GM19397 (cell line): Measurements from ENCODE around the gene MYORG.
"Not testable (repeated sequence)": the region's sequence is repeated elsewhere in the genome, so short reads cannot be mapped to it uniquely, and the experiment has no call there.

Experiments used
- ATAC-seq: cut with Tn5 transposase; IDR thresholded peaks from one replicate; pipeline ENCODE4 v1.9.1; 2021; ENCODE audit warnings: mild to moderate bottlenecking, moderate library complexity; ENCODE audit not compliant: unreplicated experiment

Gene MYORG

GRCh38 chr9:34370335-34370969, 6.2 kb downstream of the MYORG start:
- ATAC-seq = no peak

GRCh38 chr9:34369636-34370035, 7.1 kb downstream of the MYORG start:
- ATAC-seq = no peak

- ATAC-seq = not testable (repeated sequence)
These were observed 7.9 kb downstream of the MYORG start for GRCh38 chr9:34368796-34369195.

- ATAC-seq = not testable (repeated sequence)
These were observed 8.8 kb downstream of the MYORG start for GRCh38 chr9:34367751-34368410.

- ATAC-seq = no peak
These were observed 10.3 kb downstream of the MYORG start for GRCh38 chr9:34366365-34366764.

GRCh38 chr9:34365282-34365681, 11.4 kb downstream of the MYORG start:
- no peak for ATAC-seq

- no peak for ATAC-seq
These were observed 12.9 kb downstream of the MYORG start for GRCh38 chr9:34363619-34364351.

- no peak for ATAC-seq
These were observed 14.0 kb downstream of the MYORG start for GRCh38 chr9:34362614-34363214.

- not testable (repeated sequence) for ATAC-seq
These were observed 23.7 kb downstream of the MYORG start for GRCh38 chr9:34352957-34353356.

- not testable (repeated sequence) for ATAC-seq
These were observed 24.5 kb downstream of the MYORG start for GRCh38 chr9:34352122-34352652.

- no peak for ATAC-seq
These were observed 27.4 kb downstream of the MYORG start for GRCh38 chr9:34349324-34349723.

- ATAC-seq = no peak
These were observed 28.9 kb downstream of the MYORG start for GRCh38 chr9:34347800-34348158.

GRCh38 chr9:34346873-34347799, 29.6 kb downstream of the MYORG start:
- ATAC-seq = no peak

GRCh38 chr9:34343605-34344004, 33.1 kb downstream of the MYORG start:
- ATAC-seq = no peak

GRCh38 chr9:34343090-34343489, 33.6 kb downstream of the MYORG start:
- ATAC-seq = no peak

GRCh38 chr9:34341659-34342295, 34.9 kb downstream of the MYORG start:
- ATAC-seq = no peak

- ATAC-seq = no peak
These were observed 37.9 kb downstream of the MYORG start for GRCh38 chr9:34338665-34339385.

GRCh38 chr9:34338079-34338478, 38.6 kb downstream of the MYORG start:
- ATAC-seq = not testable (repeated sequence)

GRCh38 chr9:34337403-34337802, 39.3 kb downstream of the MYORG start:
- ATAC-seq = no peak
